Nephron (organoid): ENCODE measurements around the gene RBP7.

ENCODE experiments used
- H3K27ac Mint-ChIP-seq, 3 experiments: 2 replicates each; pipeline ENCODE4 v1.8.0; 2020; ENCODE audit warnings: mixed read lengths in 3 of 3, mild to moderate bottlenecking in 2 of 3, moderate library complexity in 1 of 3
- H3K27me3 Mint-ChIP-seq: 2 replicates; pipeline ENCODE4 v1.8.0; 2021; ENCODE audit warnings: low read depth, mild to moderate bottlenecking, moderate library complexity, mixed read lengths
- H3K36me3 Mint-ChIP-seq: 2 replicates; pipeline ENCODE4 v1.8.0; 2020; ENCODE audit warnings: low read depth, mixed read lengths
- H3K4me1 Mint-ChIP-seq: 2 replicates; pipeline ENCODE4 v1.8.0; 2020; ENCODE audit warnings: mixed read lengths
- H3K4me3 Mint-ChIP-seq, 3 experiments: 2 replicates each; pipeline ENCODE4 v1.8.0; 2020; ENCODE audit warnings: mild to moderate bottlenecking in 3 of 3, mixed read lengths in 3 of 3, moderate library complexity in 2 of 3
- H3K9me3 Mint-ChIP-seq: 2 replicates; pipeline ENCODE4 v1.8.0; 2020; ENCODE audit warnings: mixed read lengths
- TF ChIP-seq, protein P1 (sequence below), 3 experiments: fragments of 200-600 bp; sonication (generic); IDR thresholded peaks; one replicate each; pipeline ENCODE4 v1.5.0; 2021; ENCODE audit warnings: antibody characterized with exemption in 3 of 3; ENCODE audit not compliant: unreplicated experiment in 3 of 3

RBP7 gene

DNA sequence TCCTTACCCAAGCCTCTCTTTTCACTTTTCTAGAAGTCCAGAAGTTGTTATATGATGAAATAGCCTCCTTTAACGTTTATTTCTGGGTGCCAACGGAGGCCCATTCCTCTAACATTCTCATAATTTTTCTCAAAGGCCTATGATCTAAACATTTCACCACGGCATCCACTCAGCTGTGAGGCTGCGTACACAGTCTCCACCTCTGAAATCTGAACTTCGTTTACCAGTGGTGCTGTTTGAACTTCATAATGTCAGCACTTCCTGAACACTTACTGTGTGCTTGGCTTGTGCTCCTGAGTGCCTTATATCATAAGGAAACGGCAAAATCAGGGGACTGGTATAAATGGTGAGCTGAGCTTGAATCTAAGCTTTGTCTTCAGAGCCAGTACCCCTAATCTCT, 12.0 kb upstream of the RBP7 start:
- Mint-ChIP-seq H3K36me3 (peaks cover 15% of the 10 kb centered on the region), H3K9me3 (no peaks in the 10 kb centered on the region), H3K4me1 (no peaks in the 10 kb centered on the region), H3K4me3 (no peak overlapping the region), H3K27me3 (no peaks in the 10 kb centered on the region), H3K27ac (no peak overlapping the region)
- TF ChIP-seq, protein P1, sequence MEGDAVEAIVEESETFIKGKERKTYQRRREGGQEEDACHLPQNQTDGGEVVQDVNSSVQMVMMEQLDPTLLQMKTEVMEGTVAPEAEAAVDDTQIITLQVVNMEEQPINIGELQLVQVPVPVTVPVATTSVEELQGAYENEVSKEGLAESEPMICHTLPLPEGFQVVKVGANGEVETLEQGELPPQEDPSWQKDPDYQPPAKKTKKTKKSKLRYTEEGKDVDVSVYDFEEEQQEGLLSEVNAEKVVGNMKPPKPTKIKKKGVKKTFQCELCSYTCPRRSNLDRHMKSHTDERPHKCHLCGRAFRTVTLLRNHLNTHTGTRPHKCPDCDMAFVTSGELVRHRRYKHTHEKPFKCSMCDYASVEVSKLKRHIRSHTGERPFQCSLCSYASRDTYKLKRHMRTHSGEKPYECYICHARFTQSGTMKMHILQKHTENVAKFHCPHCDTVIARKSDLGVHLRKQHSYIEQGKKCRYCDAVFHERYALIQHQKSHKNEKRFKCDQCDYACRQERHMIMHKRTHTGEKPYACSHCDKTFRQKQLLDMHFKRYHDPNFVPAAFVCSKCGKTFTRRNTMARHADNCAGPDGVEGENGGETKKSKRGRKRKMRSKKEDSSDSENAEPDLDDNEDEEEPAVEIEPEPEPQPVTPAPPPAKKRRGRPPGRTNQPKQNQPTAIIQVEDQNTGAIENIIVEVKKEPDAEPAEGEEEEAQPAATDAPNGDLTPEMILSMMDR (IDR thresholded peaks at IDR 0.05; ENCODE audit: unreplicated experiment in 3 of 3) = no peak

DNA sequence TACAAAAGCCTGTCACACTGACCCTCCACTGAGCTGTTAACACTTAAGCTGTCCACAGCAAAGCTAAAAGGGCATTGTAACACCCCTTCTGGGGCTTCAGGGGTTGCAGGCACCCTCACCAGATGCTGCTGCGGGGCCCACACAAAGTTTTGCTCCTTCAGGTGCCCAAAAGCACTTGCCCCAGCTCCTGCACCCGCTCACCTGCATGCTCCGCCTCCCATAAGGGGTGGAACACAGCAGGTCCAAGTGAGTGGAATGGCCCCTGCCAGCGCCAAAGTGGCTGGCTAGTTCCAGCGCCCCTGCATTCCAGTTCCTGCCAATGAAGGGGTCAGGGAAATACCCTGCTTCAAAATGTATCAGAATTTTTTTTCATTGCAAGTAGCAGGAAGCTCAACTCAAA, 7.3 kb upstream of the RBP7 start:
- TF ChIP-seq, protein P1 (IDR thresholded peaks at IDR 0.05; ENCODE audit: unreplicated experiment in 3 of 3) = no peak
- Mint-ChIP-seq H3K27ac (no peak overlapping the region), H3K9me3 (no peaks in the 10 kb centered on the region), H3K36me3 (no peaks in the 10 kb centered on the region), H3K4me1 (no peaks in the 10 kb centered on the region), H3K4me3 (no peak overlapping the region), H3K27me3 (peaks cover 21% of the 10 kb centered on the region)

DNA sequence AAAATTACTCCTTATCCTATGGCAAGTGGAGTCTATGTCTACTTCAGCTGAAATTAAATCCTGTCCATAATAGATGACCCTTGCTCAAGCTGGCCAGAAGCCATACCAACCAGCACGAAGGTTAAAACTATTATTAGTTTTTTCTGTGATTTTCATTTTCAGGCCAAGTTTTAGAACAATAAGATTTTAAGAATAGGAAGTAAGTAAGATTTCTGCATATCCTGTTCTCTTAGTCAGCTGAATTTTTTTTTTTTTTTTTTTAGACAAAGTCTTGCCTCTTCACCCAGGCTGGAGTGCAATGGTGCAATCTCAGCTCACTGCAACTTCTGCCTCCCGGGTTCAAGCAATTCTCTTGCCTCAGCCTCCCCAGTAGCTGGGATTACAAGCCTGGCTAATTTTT, 6.1 kb upstream of the RBP7 start:
- Mint-ChIP-seq H3K9me3 (no peaks in the 10 kb centered on the region), H3K27ac (no peak overlapping the region), H3K4me1 (no peaks in the 10 kb centered on the region), H3K36me3 (no peaks in the 10 kb centered on the region), H3K27me3 (peaks cover 24% of the 10 kb centered on the region), H3K4me3 (no peak overlapping the region)
- TF ChIP-seq, protein P1 (IDR thresholded peaks at IDR 0.05; ENCODE audit: unreplicated experiment in 3 of 3) = no peak

DNA sequence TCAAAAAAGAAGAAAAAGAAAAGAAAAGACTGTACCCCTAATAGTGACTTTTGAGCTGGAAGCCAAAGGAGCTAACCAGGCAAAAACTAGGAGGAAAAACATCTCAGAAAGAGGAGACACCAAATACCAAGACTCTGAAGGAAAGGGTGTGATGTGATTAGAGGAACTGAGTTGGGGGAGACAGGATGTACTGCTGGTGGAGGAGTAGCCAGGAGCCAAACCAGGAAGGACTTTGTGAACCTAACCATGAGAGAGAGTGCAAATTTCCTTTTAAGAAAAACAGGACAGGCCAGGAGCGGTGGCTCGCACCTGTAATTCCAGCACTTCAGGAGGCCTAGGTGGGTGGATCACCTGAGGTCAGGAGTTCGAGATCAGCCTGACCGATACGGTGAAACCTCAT, 4.1 kb upstream of the RBP7 start:
- TF ChIP-seq, protein P1 (IDR thresholded peaks at IDR 0.05; ENCODE audit: unreplicated experiment in 3 of 3) = no peak
- peaks cover 42% of the 10 kb centered on the region for H3K27me3 Mint-ChIP-seq
- H3K27ac Mint-ChIP-seq = no peak overlapping the region
- H3K9me3 Mint-ChIP-seq = no peaks in the 10 kb centered on the region
- H3K36me3 Mint-ChIP-seq = no peaks in the 10 kb centered on the region
- no peak overlapping the region for H3K4me3 Mint-ChIP-seq
- H3K4me1 Mint-ChIP-seq = peaks cover 5% of the 10 kb centered on the region

DNA sequence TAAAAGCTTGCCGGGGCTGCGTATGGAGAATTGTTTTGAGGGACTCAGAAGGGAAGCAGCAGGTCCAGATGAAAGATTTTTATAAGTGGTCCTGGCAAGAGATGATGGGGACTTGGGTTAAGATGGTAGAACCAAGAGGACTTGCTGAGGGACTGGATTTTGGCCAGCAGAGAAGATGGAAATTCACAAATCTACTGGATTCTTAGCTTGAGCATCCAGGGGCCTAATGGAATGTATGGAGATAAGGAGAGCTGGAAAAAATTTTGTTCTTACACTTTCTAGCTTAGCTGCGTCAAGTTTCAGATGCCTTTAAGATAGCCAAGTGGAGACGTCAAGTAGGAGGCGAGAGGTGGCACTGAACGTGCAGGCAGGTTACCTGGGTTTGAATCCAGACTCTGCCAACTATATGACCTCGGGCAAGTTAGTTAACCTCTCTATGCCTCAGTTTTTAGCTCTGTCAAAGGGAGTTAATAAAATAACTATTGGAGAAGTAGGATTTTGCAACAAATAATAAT, 3.4 kb upstream of the RBP7 start:
- H3K27me3 Mint-ChIP-seq = peaks cover 49% of the 10 kb centered on the region

More for the DNA sequence above, 3.4 kb upstream of the RBP7 start:
- Mint-ChIP-seq H3K27ac (no peak overlapping the region), H3K4me1 (peaks cover 5% of the 10 kb centered on the region), H3K36me3 (no peaks in the 10 kb centered on the region), H3K4me3 (no peak overlapping the region), H3K9me3 (no peaks in the 10 kb centered on the region)
- TF ChIP-seq, protein P1 (IDR thresholded peaks at IDR 0.05; ENCODE audit: unreplicated experiment in 3 of 3) = no peak
